SK-N-SH (cell line): ENCODE results near the gene TXNDC5.

ENCODE experiments used
- EZH2phosphoT487 ChIP-seq: fragments of 200-600 bp; sonication (generic); IDR thresholded peaks from 2 replicates; pipeline ENCODE4 v1.6.1; 2017; ENCODE audit warnings: low read depth, mixed run types, mild to moderate bottlenecking, antibody characterized with exemption, moderate library complexity, borderline replicate concordance
- NRF1 ChIP-seq: IDR thresholded peaks from 2 replicates; pipeline ENCODE4 v1.6.1; 2012; ENCODE audit warnings: low read depth, mild to moderate bottlenecking, low read length
- POLR2AphosphoS5 ChIP-seq: IDR thresholded peaks from 2 replicates; pipeline ENCODE4 v1.6.1; 2012; ENCODE audit warnings: low read depth, low read length
- TF ChIP-seq, protein P1 (sequence below): fragments of 200-600 bp; sonication (generic); IDR thresholded peaks from 2 replicates; pipeline ENCODE4 v1.6.1; 2017; ENCODE audit warnings: antibody characterized with exemption, mild to moderate bottlenecking, moderate library complexity
- TF ChIP-seq, protein P2 (sequence below): IDR thresholded peaks from 2 replicates; pipeline ENCODE4 v1.4.0; 2012; ENCODE audit warnings: low read depth, borderline replicate concordance
- TF ChIP-seq, protein P3 (sequence below): fragments of 150-350 bp; IDR thresholded peaks from 2 replicates; pipeline ENCODE4 v1.6.1; 2017; ENCODE audit warnings: antibody characterized with exemption, low read length, low read depth, borderline replicate concordance
- TF ChIP-seq, protein P4 (sequence below): IDR thresholded peaks from 2 replicates; pipeline ENCODE4 v1.4.0; 2012; ENCODE audit warnings: low read depth

DNA sequence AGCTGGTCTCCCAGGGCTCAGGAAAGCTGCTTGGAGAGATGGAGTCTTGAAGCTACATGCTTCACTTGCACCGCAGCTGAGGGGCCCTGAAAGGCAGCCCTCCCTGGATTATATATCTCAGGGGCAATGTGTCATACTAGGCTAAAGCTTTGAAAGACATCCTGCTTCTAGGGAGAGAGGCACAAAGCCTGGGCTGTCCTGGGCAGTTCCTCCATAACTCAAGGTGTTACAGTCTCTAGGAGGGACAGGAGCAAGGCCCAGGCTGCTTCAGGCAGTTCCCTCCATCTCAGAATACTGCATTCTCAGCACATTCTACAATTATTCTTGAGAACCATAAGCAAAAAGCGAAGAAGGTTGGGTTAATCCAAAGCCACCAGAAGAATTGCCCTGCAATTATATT, 22.0 kb upstream of the TXNDC5 start:
- no peak for TF ChIP-seq NRF1
- TF ChIP-seq, protein P1, sequence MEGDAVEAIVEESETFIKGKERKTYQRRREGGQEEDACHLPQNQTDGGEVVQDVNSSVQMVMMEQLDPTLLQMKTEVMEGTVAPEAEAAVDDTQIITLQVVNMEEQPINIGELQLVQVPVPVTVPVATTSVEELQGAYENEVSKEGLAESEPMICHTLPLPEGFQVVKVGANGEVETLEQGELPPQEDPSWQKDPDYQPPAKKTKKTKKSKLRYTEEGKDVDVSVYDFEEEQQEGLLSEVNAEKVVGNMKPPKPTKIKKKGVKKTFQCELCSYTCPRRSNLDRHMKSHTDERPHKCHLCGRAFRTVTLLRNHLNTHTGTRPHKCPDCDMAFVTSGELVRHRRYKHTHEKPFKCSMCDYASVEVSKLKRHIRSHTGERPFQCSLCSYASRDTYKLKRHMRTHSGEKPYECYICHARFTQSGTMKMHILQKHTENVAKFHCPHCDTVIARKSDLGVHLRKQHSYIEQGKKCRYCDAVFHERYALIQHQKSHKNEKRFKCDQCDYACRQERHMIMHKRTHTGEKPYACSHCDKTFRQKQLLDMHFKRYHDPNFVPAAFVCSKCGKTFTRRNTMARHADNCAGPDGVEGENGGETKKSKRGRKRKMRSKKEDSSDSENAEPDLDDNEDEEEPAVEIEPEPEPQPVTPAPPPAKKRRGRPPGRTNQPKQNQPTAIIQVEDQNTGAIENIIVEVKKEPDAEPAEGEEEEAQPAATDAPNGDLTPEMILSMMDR, result no peak
- TF ChIP-seq, protein P2, sequence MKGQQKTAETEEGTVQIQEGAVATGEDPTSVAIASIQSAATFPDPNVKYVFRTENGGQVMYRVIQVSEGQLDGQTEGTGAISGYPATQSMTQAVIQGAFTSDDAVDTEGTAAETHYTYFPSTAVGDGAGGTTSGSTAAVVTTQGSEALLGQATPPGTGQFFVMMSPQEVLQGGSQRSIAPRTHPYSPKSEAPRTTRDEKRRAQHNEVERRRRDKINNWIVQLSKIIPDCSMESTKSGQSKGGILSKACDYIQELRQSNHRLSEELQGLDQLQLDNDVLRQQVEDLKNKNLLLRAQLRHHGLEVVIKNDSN, result no peak
- no peak for TF ChIP-seq POLR2AphosphoS5
- TF ChIP-seq, protein P3, sequence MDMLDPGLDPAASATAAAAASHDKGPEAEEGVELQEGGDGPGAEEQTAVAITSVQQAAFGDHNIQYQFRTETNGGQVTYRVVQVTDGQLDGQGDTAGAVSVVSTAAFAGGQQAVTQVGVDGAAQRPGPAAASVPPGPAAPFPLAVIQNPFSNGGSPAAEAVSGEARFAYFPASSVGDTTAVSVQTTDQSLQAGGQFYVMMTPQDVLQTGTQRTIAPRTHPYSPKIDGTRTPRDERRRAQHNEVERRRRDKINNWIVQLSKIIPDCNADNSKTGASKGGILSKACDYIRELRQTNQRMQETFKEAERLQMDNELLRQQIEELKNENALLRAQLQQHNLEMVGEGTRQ, result no peak
- no peak for TF ChIP-seq EZH2phosphoT487
- TF ChIP-seq, protein P4, sequence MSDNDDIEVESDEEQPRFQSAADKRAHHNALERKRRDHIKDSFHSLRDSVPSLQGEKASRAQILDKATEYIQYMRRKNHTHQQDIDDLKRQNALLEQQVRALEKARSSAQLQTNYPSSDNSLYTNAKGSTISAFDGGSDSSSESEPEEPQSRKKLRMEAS, result no peak
